Spleen (tissue), 11 donors: ENCODE results near the gene PTPRT. TPM values are rescaled to one million over a fixed set of nuclear protein-coding genes. Genes with fewer than 3 reads are reported as not detected.

Experiments used
- DNase-seq: peaks from one replicate; pipeline ENCODE4 v3.0.0-alpha.2; 2020
- H3K27ac ChIP-seq, 8 donors: fragments of 200-600 bp; sonication (generic) in 7 of 8; 1 replicate in 4 of 8; 2 replicates in 4 of 8; pipeline versions ENCODE4 v1.5.0 to v1.8.0; 2016 to 2021; ENCODE audit warnings: inconsistent platforms in 4 of 8, mild to moderate bottlenecking in 4 of 8, moderate library complexity in 1 of 8
- H3K27me3 ChIP-seq, 7 donors: fragments of 200-600 bp; sonication (generic) in 6 of 7; replicated peaks in 1 of 7; 1 replicate in 4 of 7; 2 replicates in 3 of 7; pipeline versions ENCODE4 v1.5.0 to v1.8.0; 2016 to 2021; ENCODE audit warnings: inconsistent platforms in 3 of 7, mild to moderate bottlenecking in 1 of 7
- H3K36me3 ChIP-seq, 6 donors: fragments of 200-600 bp; sonication (generic) in 5 of 6; 1 replicate in 4 of 6; 2 replicates in 2 of 6; pipeline versions ENCODE4 v1.5.0 to v1.8.0; 2016 to 2021; ENCODE audit warnings: inconsistent platforms in 2 of 6
- H3K4me1 ChIP-seq, 6 donors: fragments of 200-600 bp; sonication (generic) in 5 of 6; 1 replicate in 3 of 6; 2 replicates in 3 of 6; pipeline versions ENCODE4 v1.5.0 to v1.8.0; 2016 to 2021; ENCODE audit warnings: inconsistent platforms in 3 of 6
- H3K4me3 ChIP-seq, 8 donors: fragments of 200-600 bp; sonication (generic) in 7 of 8; 1 replicate in 4 of 8; 2 replicates in 4 of 8; pipeline versions ENCODE4 v1.5.0 to v1.8.0; 2016 to 2021; ENCODE audit warnings: inconsistent platforms in 4 of 8, mild to moderate bottlenecking in 4 of 8, moderate library complexity in 2 of 8
- H3K9me3 ChIP-seq, 8 donors: fragments of 200-600 bp; sonication (generic) in 7 of 8; 1 replicate in 4 of 8; 2 replicates in 4 of 8; pipeline versions ENCODE4 v1.5.0 to v1.8.0; 2016 to 2021; ENCODE audit warnings: inconsistent platforms in 4 of 8
- CTCF ChIP-seq, 11 experiments: fragments of 200-600 bp in 7 of 11; fragments of 450-650 bp in 4 of 11; sonication (generic) in 4 of 11; IDR thresholded peaks in 8 of 11; conservative IDR thresholded peaks in 3 of 11; 1 replicate in 7 of 11; 2 replicates in 4 of 11; pipeline versions ENCODE4 v1.4.0 to v1.8.0; 2016 to 2021; ENCODE audit warnings: antibody characterized with exemption in 11 of 11, inconsistent platforms in 4 of 11, mild to moderate bottlenecking in 1 of 11
- POLR2A ChIP-seq, 3 donors: fragments of 450-650 bp; IDR thresholded peaks; one replicate each; pipeline ENCODE4 v1.5.1; 2017; ENCODE audit warnings: antibody characterized with exemption in 3 of 3, mild to moderate bottlenecking in 1 of 3
- POLR2AphosphoS5 ChIP-seq, 3 donors: sonication (generic); formaldehyde crosslinking; IDR thresholded peaks; one replicate each; pipeline ENCODE4 v1.5.1; 2017; ENCODE audit warnings: antibody characterized with exemption in 3 of 3
- WGBS, 5 donors: extraction: QIAGEN DNeasy Blood & Tissue Kit in 3 of 5; methylation state at CpG; one replicate each; pipeline versions ENCODE4 v1.1.5 to v1.1.7; 2013 to 2018; 5-methylcytosine and 5-hydroxymethylcytosine counted together
- intact Hi-C: fragments of 100-400 bp; cut with DNase I; formaldehyde crosslinking; loops from one replicate; pipeline ENCODE4 v1.15.0; 2023; ENCODE audit warnings: low total_unique reads
- polyA plus RNA-seq, 3 donors: library from polyadenylated mRNA; stranded (reverse); fragments of 200-250 nt; gene quantifications; one replicate each; pipeline ENCODE4 v1.2.1, GENCODE V29; 2013
- total RNA-seq, 7 donors: library from RNA; depleted of rRNA in 3 of 7; stranded (reverse); fragments of >200 nt in 3 of 7; fragmentation: NEBNext Ultra II Directional in 4 of 7; extraction: Animal tissue kit (Norgen Biotek cat#: 25700) in 4 of 7; gene quantifications; one replicate each; pipeline versions ENCODE4 v1.1.0 to v1.2.1, GENCODE V29; 2016 to 2021
- donor health status: healthy with polysubstance abuse.
- donor health status: DM: no; HTN: no; CAD: no; lungs with moderate emphysema.
- donor health status: DM: no; HTN: no; CAD: no.
- donor health status: Bipolar disorder and iron deficiency.
- donor health status: healthy.
- donor health status: DM: no; HTN: no; CAD: no.
- donor health status: DM: yes; HTN: yes; CAD: no.

Gene PTPRT
- total and polyA plus RNA-seq, 10 donors, result 0.02 to 4.7 (median 1.2) TPM

- Histone ChIP-seq H3K4me3 (no peak overlapping the region), H3K27ac (no peak overlapping the region), H3K27me3 (no peaks in the 10 kb centered on the region), H3K9me3 (no peaks in the 10 kb centered on the region), H3K4me1 (no peaks in the 10 kb centered on the region), H3K36me3 (no peaks in the 10 kb centered on the region)
- 65 to 77% (median 70%) methylated on average over 2 of the region's 2 CpGs for WGBS, 5 donors
- no peak for DNase-seq
- TF ChIP-seq POLR2A (IDR thresholded peaks at IDR 0.05), result no peak
- TF ChIP-seq CTCF (IDR thresholded peaks at IDR 0.05 in 8 of 11, conservative IDR thresholded peaks at IDR 0.05 in 3 of 11), result no peak
- TF ChIP-seq POLR2AphosphoS5 (IDR thresholded peaks at IDR 0.05), result no peak
- intact Hi-C loops, result no loop called here
Measured at GRCh38 chr20:42461291-42461690, 728.4 kb downstream of the PTPRT start.

DNA sequence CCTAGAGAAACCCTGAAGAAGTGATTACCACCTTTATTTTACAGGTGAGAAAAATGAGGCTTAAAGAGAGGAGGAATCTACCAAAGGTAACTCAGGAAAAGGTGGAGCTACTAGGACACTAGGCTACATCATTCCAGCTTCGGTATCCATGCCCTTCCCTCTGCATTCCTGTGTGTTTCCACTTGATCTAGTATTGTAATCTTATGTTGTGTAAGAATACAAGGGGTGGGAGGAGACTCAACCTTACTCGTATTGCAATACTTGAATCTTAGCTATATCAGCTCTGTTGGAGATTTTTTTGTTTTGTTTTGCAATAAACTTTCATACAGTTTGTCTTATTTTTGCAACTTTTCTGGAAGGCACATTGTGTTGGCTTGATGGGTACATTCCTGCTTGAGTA lies 742.4 kb downstream of the PTPRT start:
- no peak overlapping the region for H3K27ac ChIP-seq
- no peaks in the 10 kb centered on the region for H3K27me3 ChIP-seq
- intact Hi-C loops, result no loop called here
- H3K9me3 ChIP-seq, result no peaks in the 10 kb centered on the region
- no peaks in the 10 kb centered on the region for H3K36me3 ChIP-seq
- no peak for DNase-seq
- no peak for TF ChIP-seq POLR2AphosphoS5 (IDR thresholded peaks at IDR 0.05)
- no peak for TF ChIP-seq POLR2A (IDR thresholded peaks at IDR 0.05)
- TF ChIP-seq CTCF (IDR thresholded peaks at IDR 0.05 in 8 of 11, conservative IDR thresholded peaks at IDR 0.05 in 3 of 11), result no peak
- 71 to 88% (median 74%) methylated on average over 2 of the region's 2 CpGs for WGBS, 5 donors
- H3K4me3 ChIP-seq, result no peak overlapping the region
- no peaks in the 10 kb centered on the region for H3K4me1 ChIP-seq

- TF ChIP-seq POLR2AphosphoS5 (IDR thresholded peaks at IDR 0.05), result no peak
- TF ChIP-seq POLR2A (IDR thresholded peaks at IDR 0.05), result no peak
- no peak for TF ChIP-seq CTCF (IDR thresholded peaks at IDR 0.05 in 8 of 11, conservative IDR thresholded peaks at IDR 0.05 in 3 of 11)
- Histone ChIP-seq H3K9me3 (no peaks in the 10 kb centered on the region), H3K36me3 (no peaks in the 10 kb centered on the region), H3K27ac (no peak overlapping the region), H3K4me1 (no peaks in the 10 kb centered on the region), H3K4me3 (no peak overlapping the region), H3K27me3 (no peaks in the 10 kb centered on the region)
- WGBS, 5 donors, result 74 to 91% (median 87%) methylated on average over 3 of the region's 3 CpGs
- no peak for DNase-seq
- intact Hi-C loops, result no loop called here
Measured at GRCh38 chr20:42444799-42445198, 744.9 kb downstream of the PTPRT start.

GRCh38 chr20:42443200-42443599 lies 746.5 kb downstream of the PTPRT start:
- Histone ChIP-seq H3K9me3 (no peaks in the 10 kb centered on the region), H3K4me1 (no peaks in the 10 kb centered on the region), H3K27ac (no peak overlapping the region), H3K27me3 (no peaks in the 10 kb centered on the region), H3K4me3 (no peak overlapping the region), H3K36me3 (no peaks in the 10 kb centered on the region)
- TF ChIP-seq POLR2AphosphoS5 (IDR thresholded peaks at IDR 0.05), result no peak
- no peak for TF ChIP-seq CTCF (IDR thresholded peaks at IDR 0.05 in 8 of 11, conservative IDR thresholded peaks at IDR 0.05 in 3 of 11)
- TF ChIP-seq POLR2A (IDR thresholded peaks at IDR 0.05), result no peak
- WGBS, 5 donors, result 45 to 66% (median 55%) methylated on average over 4 of the region's 4 CpGs
- DNase-seq, result no peak
- intact Hi-C loops, result no loop called here
